IMR-90 (cell line): ENCODE measurements around the gene HYAL3. TPM values are rescaled to one million over a fixed set of nuclear protein-coding genes. Genes with fewer than 3 reads are reported as not detected.

Experiments used
- ATAC-seq: fragments of 200-7000 bp; cut with Tn5 transposase; 2 replicates; pipeline ENCODE4 v1.9.1; 2020; ENCODE audit warnings: low read depth, mild to moderate bottlenecking, moderate library complexity
- BruUV-seq: library from RNA; stranded (reverse); fragments of 400-500 nt; replicated peaks from 2 replicates; lab custom pipeline; 2021; lab: Mats Ljungman, UMichigan
- CTCF ChIA-PET: fragments of 300-600 bp; formaldehyde crosslinking; extraction: SDS; loops from one replicate; lab custom pipeline; 2021; ENCODE audit warnings: antibody characterized with exemption; lab: Yijun Ruan, JAX
- POLR2A ChIA-PET: fragments of 300-600 bp; sonication (Branson Sonifier 250); formaldehyde crosslinking; loops from one replicate; lab custom pipeline; 2022; ENCODE audit warnings: antibody characterized with exemption; ENCODE audit not compliant: unreplicated experiment; lab: Charles Lee
- DNase-seq: peaks from one replicate; pipeline ENCODE4 v3.0.0; 2013
- H2AFZ ChIP-seq: replicated peaks from 2 replicates; pipeline ENCODE3; 2013; ENCODE audit warnings: low read length, mild to moderate bottlenecking; ENCODE audit not compliant: poor library complexity
- H2AK5ac ChIP-seq: 2 replicates; pipeline ENCODE4 v1.6.1; 2013; ENCODE audit warnings: low read depth, low read length, inconsistent platforms
- H2AK9ac ChIP-seq: replicated peaks from 2 replicates; pipeline ENCODE3; 2013; ENCODE audit warnings: mild to moderate bottlenecking, low read depth, low read length, moderate library complexity; ENCODE audit not compliant: poor library complexity
- H2BK120ac ChIP-seq: 2 replicates; pipeline ENCODE4 v1.6.1; 2013; ENCODE audit warnings: low read depth, low read length, inconsistent platforms
- H2BK15ac ChIP-seq: 3 replicates; pipeline ENCODE4 v1.6.1; 2013; ENCODE audit warnings: low read depth, low read length, inconsistent platforms
- H2BK20ac ChIP-seq: 2 replicates; pipeline ENCODE4 v1.6.1; 2013; ENCODE audit warnings: low read depth, mild to moderate bottlenecking, inconsistent platforms, low read length, moderate library complexity
- H2BK5ac ChIP-seq: 2 replicates; pipeline ENCODE4 v1.6.1; 2013; ENCODE audit warnings: mild to moderate bottlenecking, low read depth, low read length, inconsistent platforms; ENCODE audit not compliant: poor library complexity, severe bottlenecking
- H3K14ac ChIP-seq: replicated peaks from 2 replicates; pipeline ENCODE4 v1.6.1; 2013; ENCODE audit warnings: low read depth, low read length, inconsistent platforms
- H3K18ac ChIP-seq: 2 replicates; pipeline ENCODE4 v1.6.1; 2013; ENCODE audit warnings: low read depth, low read length, control low read depth
- H3K23ac ChIP-seq: 2 replicates; pipeline ENCODE4 v1.6.1; 2013; ENCODE audit warnings: low read depth, low read length, inconsistent platforms
- H3K27ac ChIP-seq: 2 replicates; pipeline ENCODE4 v1.5.1; 2013; ENCODE audit warnings: mild to moderate bottlenecking, control low read depth, low read length; ENCODE audit not compliant: insufficient read depth
- H3K27me3 ChIP-seq: 2 replicates; pipeline ENCODE4 v1.6.1; 2013; ENCODE audit warnings: low read length; ENCODE audit not compliant: control insufficient read depth, insufficient read depth
- H3K36me3 ChIP-seq: 2 replicates; pipeline ENCODE4 v1.6.1; 2013; ENCODE audit warnings: low read length, mixed read lengths; ENCODE audit not compliant: control insufficient read depth, insufficient read depth
- H3K4ac ChIP-seq: 2 replicates; pipeline ENCODE4 v1.6.1; 2013; ENCODE audit warnings: low read depth, low read length, inconsistent platforms
- H3K4me1 ChIP-seq: 2 replicates; pipeline ENCODE4 v1.6.1; 2013; ENCODE audit warnings: low read length, mixed read lengths; ENCODE audit not compliant: control insufficient read depth, insufficient read depth
- H3K4me2 ChIP-seq: 2 replicates; pipeline ENCODE4 v1.6.1; 2013; ENCODE audit warnings: low read depth, mild to moderate bottlenecking, control low read depth, low read length, moderate library complexity
- H3K4me3 ChIP-seq: 2 replicates; pipeline ENCODE4 v1.5.1; 2013; ENCODE audit warnings: low read depth, mild to moderate bottlenecking, control low read depth, low read length, moderate library complexity; ENCODE audit not compliant: insufficient read depth
- H3K56ac ChIP-seq: 2 replicates; pipeline ENCODE4 v1.6.1; 2013; ENCODE audit warnings: low read length, inconsistent platforms; ENCODE audit not compliant: insufficient read depth; ENCODE audit errors: extremely low read depth
- H3K79me1 ChIP-seq, 2 experiments: 2 replicates each; pipeline ENCODE4 v1.6.1; 2013; ENCODE audit warnings: low read length in 2 of 2, inconsistent platforms in 1 of 2, low read depth in 1 of 2
- H3K9ac ChIP-seq: 2 replicates; pipeline ENCODE4 v1.6.1; 2013; ENCODE audit warnings: low read depth, low read length, control low read depth
- H3K9me1 ChIP-seq: 2 replicates; pipeline ENCODE4 v1.6.1; 2013; ENCODE audit warnings: low read length, inconsistent platforms; ENCODE audit not compliant: insufficient read depth
- H3K9me3 ChIP-seq: 2 replicates; pipeline ENCODE4 v1.6.1; 2013; ENCODE audit warnings: low read length; ENCODE audit not compliant: control insufficient read depth, insufficient read depth
- H4K20me1 ChIP-seq: 2 replicates; pipeline ENCODE4 v1.6.1; 2013; ENCODE audit warnings: low read length, inconsistent platforms; ENCODE audit not compliant: insufficient read depth
- H4K5ac ChIP-seq: 2 replicates; pipeline ENCODE4 v1.6.1; 2013; ENCODE audit warnings: mild to moderate bottlenecking, low read depth, low read length, control low read depth
- H4K8ac ChIP-seq, 2 experiments: 2 replicates each; pipeline ENCODE4 v1.6.1; 2013; ENCODE audit warnings: low read depth in 2 of 2, low read length in 2 of 2, control low read depth in 1 of 2, inconsistent platforms in 1 of 2
- H4K91ac ChIP-seq: 2 replicates; pipeline ENCODE4 v1.6.1; 2013; ENCODE audit warnings: low read depth, low read length, inconsistent platforms; ENCODE audit not compliant: insufficient read depth
- CEBPB ChIP-seq: IDR thresholded peaks from 2 replicates; pipeline ENCODE4 v1.6.1; 2012; ENCODE audit warnings: low read depth, low read length, improper control_type of control experiment
- MAZ ChIP-seq: IDR thresholded peaks from 2 replicates; pipeline ENCODE4 v1.6.1; 2012; ENCODE audit warnings: low read depth, mild to moderate bottlenecking, low read length, improper control_type of control experiment, moderate library complexity, borderline replicate concordance
- POLR2A ChIP-seq: IDR thresholded peaks from 2 replicates; pipeline ENCODE4 v1.6.1; 2012; ENCODE audit warnings: mild to moderate bottlenecking, low read depth, low read length
- RCOR1 ChIP-seq: IDR thresholded peaks from 2 replicates; pipeline ENCODE4 v1.6.1; 2012; ENCODE audit warnings: mild to moderate bottlenecking, low read length, improper control_type of control experiment; ENCODE audit not compliant: insufficient replicate concordance
- SMC3 ChIP-seq: fragments of 150-350 bp; IDR thresholded peaks from 2 replicates; pipeline ENCODE4 v1.6.1; 2016; ENCODE audit warnings: low read depth, mild to moderate bottlenecking, antibody characterized with exemption, low read length, moderate library complexity
- WGBS, 2 experiments: methylation state at CpG; one replicate each; pipeline versions ENCODE4 v1.1.5 to v1.1.7; 2013; ENCODE audit warnings: missing lambda C conversion rate in 2 of 2; ENCODE audit not compliant: insufficient read length in 1 of 2; ENCODE audit errors: extremely low coverage in 2 of 2; 5-methylcytosine and 5-hydroxymethylcytosine counted together
- dilution Hi-C: fragments of 300-500 bp; cut with HindIII; formaldehyde crosslinking; loops from one replicate; pipeline ENCODE4 v1.14.3; 2018; ENCODE audit warnings: low sequenced_read_pairs; ENCODE audit not compliant: unreplicated experiment
- in situ Hi-C: fragments of 300-500 bp; cut with MboI; formaldehyde crosslinking; loops from 3 replicates; pipeline ENCODE4 v1.14.3; 2019; ENCODE audit warnings: low sequenced_read_pairs, inconsistent platforms, mixed read lengths
- intact Hi-C: fragments of 100-400 bp; cut with micrococcal nuclease; formaldehyde crosslinking; loops from 2 replicates; pipeline ENCODE4 v1.10.0; 2022
- polyA plus RNA-seq, 3 experiments: library from polyadenylated mRNA; depleted of rRNA; stranded (reverse); fragments of >200 nt; gene quantifications; 2 replicates each; pipeline ENCODE4 v1.2.3, GENCODE V29; 2012; ENCODE audit warnings: low replicate concordance in 1 of 3
- total RNA-seq: library from RNA; depleted of rRNA; stranded (reverse); fragments of >200 nt; gene quantifications from 2 replicates; pipeline ENCODE4 v1.2.3, GENCODE V29; 2012
- TF ChIP-seq, protein P1 (sequence below): fragments of 150-350 bp; IDR thresholded peaks from 2 replicates; pipeline ENCODE4 v1.6.1; 2017; ENCODE audit warnings: mild to moderate bottlenecking, antibody characterized with exemption, low read length, low read depth
- TF ChIP-seq, protein P2 (sequence below): fragments of 150-350 bp; IDR thresholded peaks from 2 replicates; pipeline ENCODE4 v1.6.1; 2016; ENCODE audit warnings: low read depth, mild to moderate bottlenecking, low read length, moderate library complexity, borderline replicate concordance

HYAL3 gene
- total and polyA plus RNA-seq, 2 of the 4 experiments (the other 2 are of a cell fraction), result 2.7 to 5.7 TPM

DNA sequence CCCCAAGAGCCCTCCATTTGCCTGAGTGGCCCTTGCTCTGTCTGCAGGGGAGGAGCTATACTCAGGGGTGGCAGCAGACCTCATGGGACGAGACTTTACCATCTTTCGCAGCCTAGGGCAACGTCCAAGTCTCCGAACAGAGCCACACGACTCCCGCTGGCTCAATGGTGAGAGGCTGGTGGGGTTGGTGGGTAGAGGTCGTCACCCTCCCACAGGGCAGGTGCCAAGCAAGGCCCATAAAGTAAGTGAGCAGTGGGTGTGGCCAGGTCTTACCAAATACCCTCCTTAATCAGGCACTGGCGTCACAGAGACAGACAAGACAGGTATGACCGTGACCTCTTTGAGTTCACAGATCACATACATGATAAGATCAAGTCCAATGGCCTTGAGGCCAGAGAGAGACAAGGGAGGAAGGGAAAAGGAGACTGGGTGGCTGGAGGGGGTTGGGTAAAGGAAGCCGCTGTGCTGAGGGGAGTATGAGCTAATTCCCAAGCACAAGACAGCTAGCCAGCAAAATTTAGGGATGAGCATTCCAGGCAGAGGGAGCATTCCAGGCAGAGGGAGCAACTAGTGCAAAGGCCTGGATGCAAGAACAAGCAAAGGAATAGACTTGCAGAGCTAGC is 27.8 kb downstream of the HYAL3 start:
- no peaks in the 10 kb centered on the region for H4K20me1 ChIP-seq
- dilution Hi-C loops (no loop called here), in situ Hi-C loops (loop anchor here (5.0 kb wide), 2 partner anchors 44 to 79 kb away; partner anchors contain the start of gene GNAT1), intact Hi-C loops (no loop called here)
- H3K79me1 ChIP-seq, result peaks cover 3 to 35% of the 10 kb centered on the region in 2 experiments; a peak in 3 of 4 replicates
- CTCF ChIA-PET, result interaction anchor here (2.2 kb wide), 1 partner anchor 11 kb away, joined by 7 read pairs; no protein-coding TSS in a partner anchor
- DNase-seq (no peak), ATAC-seq (no peak)
- H2BK15ac ChIP-seq, result no peak overlapping the region
- peak overlapping the region; percentile 23 for H3K4ac ChIP-seq
- H3K9ac ChIP-seq, result no peak overlapping the region
- H3K23ac ChIP-seq, result no peak overlapping the region
- H3K56ac ChIP-seq, result no peak overlapping the region
- WGBS, 2 experiments, result no CpG with 5 or more reads among the region's 10 CpGs
- peaks cover 42% of the 10 kb centered on the region for H3K4me1 ChIP-seq
- H2BK20ac ChIP-seq, result no peak overlapping the region
- H3K9me3 ChIP-seq, result no peaks in the 10 kb centered on the region
- no peak overlapping the region for H3K27ac ChIP-seq
- H3K27me3 ChIP-seq, result no peaks in the 10 kb centered on the region
- no peak for TF ChIP-seq RCOR1
- no peak for TF ChIP-seq POLR2A
- TF ChIP-seq, protein P1, sequence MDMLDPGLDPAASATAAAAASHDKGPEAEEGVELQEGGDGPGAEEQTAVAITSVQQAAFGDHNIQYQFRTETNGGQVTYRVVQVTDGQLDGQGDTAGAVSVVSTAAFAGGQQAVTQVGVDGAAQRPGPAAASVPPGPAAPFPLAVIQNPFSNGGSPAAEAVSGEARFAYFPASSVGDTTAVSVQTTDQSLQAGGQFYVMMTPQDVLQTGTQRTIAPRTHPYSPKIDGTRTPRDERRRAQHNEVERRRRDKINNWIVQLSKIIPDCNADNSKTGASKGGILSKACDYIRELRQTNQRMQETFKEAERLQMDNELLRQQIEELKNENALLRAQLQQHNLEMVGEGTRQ, result no peak
- TF ChIP-seq SMC3, result no peak
- TF ChIP-seq, protein P2, sequence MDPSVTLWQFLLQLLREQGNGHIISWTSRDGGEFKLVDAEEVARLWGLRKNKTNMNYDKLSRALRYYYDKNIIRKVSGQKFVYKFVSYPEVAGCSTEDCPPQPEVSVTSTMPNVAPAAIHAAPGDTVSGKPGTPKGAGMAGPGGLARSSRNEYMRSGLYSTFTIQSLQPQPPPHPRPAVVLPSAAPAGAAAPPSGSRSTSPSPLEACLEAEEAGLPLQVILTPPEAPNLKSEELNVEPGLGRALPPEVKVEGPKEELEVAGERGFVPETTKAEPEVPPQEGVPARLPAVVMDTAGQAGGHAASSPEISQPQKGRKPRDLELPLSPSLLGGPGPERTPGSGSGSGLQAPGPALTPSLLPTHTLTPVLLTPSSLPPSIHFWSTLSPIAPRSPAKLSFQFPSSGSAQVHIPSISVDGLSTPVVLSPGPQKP, result no peak
- TF ChIP-seq MAZ, result no peak
- TF ChIP-seq CEBPB, result no peak
- H2AK9ac ChIP-seq, result peak overlapping the region; percentile 68
- no peak overlapping the region; the same call in 1 of the 2 replicates for H2BK120ac ChIP-seq
- H3K18ac ChIP-seq, result no peak overlapping the region
- POLR2A ChIA-PET, result no interaction called here
- peaks cover 24% of the 10 kb centered on the region for H3K9me1 ChIP-seq
- no peak overlapping the region for H4K8ac ChIP-seq
- H4K91ac ChIP-seq, result no peak overlapping the region; the same call in 1 of the 2 replicates
- peak overlapping the region; percentile 78 for H2AK5ac ChIP-seq
- no peak overlapping the region for H2BK5ac ChIP-seq
- H3K14ac ChIP-seq, result no peak overlapping the region
- H3K4me3 ChIP-seq, result no peak overlapping the region
- no peak overlapping the region for H2AFZ ChIP-seq
- peaks cover 17% of the 10 kb centered on the region; the same call in 1 of the 2 replicates for H3K36me3 ChIP-seq
- no peak overlapping the region for H4K5ac ChIP-seq
- BruUV-seq, result TSS peak; percentile 8
- H3K4me2 ChIP-seq, result no peak overlapping the region
